K562 (cell line): ENCODE measurements around the gene PTCD3. TPM values are rescaled to one million over a fixed set of nuclear protein-coding genes. Genes with fewer than 3 reads are reported as not detected.

Experiments used
- ETV1 ChIP-seq: fragments of 450-650 bp; conservative IDR thresholded peaks from 2 replicates; pipeline ENCODE4 v1.6.1; 2016; ENCODE audit warnings: missing genetic modification characterization, control low read depth, low read depth, missing compliant biosample characterization
- NFYB ChIP-seq: IDR thresholded peaks from 2 replicates; pipeline ENCODE4 v1.6.1; 2011; ENCODE audit warnings: mild to moderate bottlenecking, moderate library complexity; ENCODE audit not compliant: insufficient read length; ENCODE audit errors: extremely low read depth
- PBX2 ChIP-seq, 2 experiments: IDR thresholded peaks in 1 of 2; conservative IDR thresholded peaks in 1 of 2; 2 replicates each; pipeline ENCODE4 v1.6.1; 2016; ENCODE audit warnings: low read depth in 2 of 2, mild to moderate bottlenecking in 1 of 2, missing compliant biosample characterization in 1 of 2, missing genetic modification characterization in 1 of 2, moderate library complexity in 1 of 2
- PKNOX1 ChIP-seq: fragments of 450-650 bp; IDR thresholded peaks from 2 replicates; pipeline ENCODE4 v1.6.1; 2016
- SMC3 ChIP-seq: conservative IDR thresholded peaks from 2 replicates; pipeline ENCODE4 v1.6.1; 2011; ENCODE audit warnings: low read depth, low read length, improper control_type of control experiment; ENCODE audit not compliant: insufficient read depth
- ZBTB40 ChIP-seq, 2 experiments: fragments of 450-650 bp in 1 of 2; sonication (generic) in 1 of 2; formaldehyde crosslinking in 1 of 2; IDR thresholded peaks; 2 replicates each; pipeline versions ENCODE4 v1.7.1 to v1.9.0; 2016 to 2022; ENCODE audit warnings: inconsistent platforms in 1 of 2, mild to moderate bottlenecking in 1 of 2, missing genetic modification reagents in 1 of 2
- ZHX1 ChIP-seq: fragments of 150-350 bp; conservative IDR thresholded peaks from 2 replicates; pipeline ENCODE4 v1.6.1; 2014; ENCODE audit warnings: low read length
- polyA plus RNA-seq, 8 experiments: library from polyadenylated mRNA; depleted of rRNA in 4 of 8; stranded (reverse) in 5 of 8; unstranded in 3 of 8; fragments of >200 nt; fragmentation: Nextera tagmentation in 2 of 8; fragmentation: Illumina TruSeq in 1 of 8; extraction: Ambion mirVana in 2 of 8; extraction: Trizol in 1 of 8; gene quantifications; 2 replicates each; pipeline versions ENCODE4 v1.2.1 to v1.2.3, GENCODE V29; 2011 to 2014; ENCODE audit warnings: inconsistent platforms in 1 of 8, missing spikeins in 1 of 8
- total RNA-seq, 7 experiments: library from RNA; depleted of rRNA in 6 of 7; stranded (reverse); fragments of >200 nt in 6 of 7; fragmentation: Illumina TruSeq in 2 of 7; extraction: Trizol in 2 of 7; gene quantifications; 2 replicates each; pipeline versions ENCODE4 v1.2.1 to v1.2.3, GENCODE V29; 2011 to 2021; ENCODE audit warnings: low replicate concordance in 1 of 7

PTCD3 gene
- total and polyA plus RNA-seq, 9 of the 15 experiments (the other 6 are each of a cell fraction or from before 2014, with no cell fraction given), result 65.2 to 241 (median 172) TPM

GRCh38 chr2:86105969-86106945, at the start of gene PTCD3 (continued):
- TF ChIP-seq SMC3 (0 out of 2 replicates have a peak, but pooled peaks have one; percentile 15), ZBTB40 (IDR thresholded peaks at IDR 0.05) (peak; percentile 52), ZBTB40 (CRISPR knock-in tag; IDR thresholded peaks at IDR 0.05) (no peak), NFYB (peak; percentile 19), ZHX1 (0 out of 2 replicates have a peak, but pooled peaks have one; percentile 27), ETV1 (tag) (0 out of 2 replicates have a peak, but pooled peaks have one; percentile 7), PBX2 (CRISPR knock-in tag; IDR thresholded peaks at IDR 0.05; ENCODE audit: low read depth) (no peak), PBX2 (tag; conservative IDR thresholded peaks at IDR 0.05; ENCODE audit: low read depth) (no peak), PKNOX1 (0 out of 2 replicates have a peak, but pooled peaks have one; percentile 36)
